Endothelial cell of umbilical vein (primary cell): ENCODE results near the gene FOLR1. TPM values are rescaled to one million over a fixed set of nuclear protein-coding genes. Genes with fewer than 3 reads are reported as not detected.

Source experiments
- BruUV-seq: library from RNA; stranded (reverse); fragments of 400-500 nt; replicated peaks from 2 replicates; lab custom pipeline; 2021; lab: Mats Ljungman, UMichigan
- CTCF ChIA-PET: fragments of 300-600, 350-600 bp; sonication (Branson Sonifier 250); formaldehyde crosslinking; loops from one replicate; lab custom pipeline; 2021; ENCODE audit warnings: antibody characterized with exemption, inconsistent platforms; lab: Charles Lee
- POLR2A ChIA-PET: fragments of 300-600, 350-600 bp; sonication (Branson Sonifier 250); formaldehyde crosslinking; loops from one replicate; lab custom pipeline; 2021; ENCODE audit warnings: antibody characterized with exemption, inconsistent platforms; lab: Charles Lee
- DNase-seq: peaks from one replicate; pipeline ENCODE4 v3.0.0-alpha.2; 2011; ENCODE audit warnings: low read depth, low spot score
- FAIRE-seq: peaks from 2 replicates; lab custom pipeline; 2011; peaks lifted over from hg19 to GRCh38; lab: Jason Lieb, UNC
- H2AFZ ChIP-seq: 2 replicates; pipeline ENCODE4 v1.6.0; 2012; ENCODE audit warnings: low read depth, low read length, control low read depth, inconsistent platforms
- H3K27ac ChIP-seq: 2 replicates; pipeline ENCODE4 v1.5.1; 2011; ENCODE audit warnings: low read depth, mild to moderate bottlenecking, control low read depth, low read length, moderate library complexity; ENCODE audit not compliant: insufficient read depth
- H3K27me3 ChIP-seq, 2 experiments: 2 replicates each; pipeline versions ENCODE4 v1.6.0 to v1.6.1; 2011; ENCODE audit warnings: low read length in 2 of 2, mixed read lengths in 1 of 2; ENCODE audit not compliant: control insufficient read depth in 2 of 2, insufficient read depth in 2 of 2
- H3K36me3 ChIP-seq, 2 experiments: 2 replicates in 1 of 2; 3 replicates in 1 of 2; pipeline ENCODE4 v1.5.1; 2011; ENCODE audit warnings: low read length in 2 of 2, mild to moderate bottlenecking in 1 of 2, moderate library complexity in 1 of 2; ENCODE audit not compliant: control insufficient read depth in 2 of 2, insufficient read depth in 2 of 2; ENCODE audit errors: extremely low read depth in 1 of 2
- H3K4me1 ChIP-seq: 3 replicates; pipeline ENCODE4 v1.5.1; 2011; ENCODE audit warnings: mild to moderate bottlenecking, low read length; ENCODE audit not compliant: control insufficient read depth, insufficient read depth; ENCODE audit errors: extremely low read depth
- H3K4me2 ChIP-seq: 2 replicates; pipeline ENCODE4 v1.6.1; 2011; ENCODE audit warnings: low read length, control low read depth, mixed read lengths; ENCODE audit not compliant: insufficient read depth
- H3K4me3 ChIP-seq, 3 experiments: fragments of 200-600 bp in 1 of 3; sonication (generic), shearing (Covaris generic) in 1 of 3; replicated peaks in 1 of 3; 2 replicates each; pipeline ENCODE4 v1.5.1; 2011 to 2016; ENCODE audit warnings: control low read depth in 3 of 3, low read length in 3 of 3, mild to moderate bottlenecking in 2 of 3, inconsistent platforms in 1 of 3, low read depth in 1 of 3, moderate library complexity in 1 of 3; ENCODE audit not compliant: insufficient read depth in 1 of 3
- H3K79me2 ChIP-seq: 2 replicates; pipeline ENCODE4 v1.6.0; 2012; ENCODE audit warnings: low read length, inconsistent platforms; ENCODE audit not compliant: control insufficient read depth, insufficient read depth
- H3K9ac ChIP-seq: replicated peaks from 2 replicates; pipeline ENCODE3; 2011; ENCODE audit warnings: low read length, control low read depth; ENCODE audit not compliant: insufficient read depth; ENCODE audit errors: extremely low read depth
- H3K9me1 ChIP-seq: replicated peaks from 3 replicates; pipeline ENCODE4 v1.6.0; 2011; ENCODE audit warnings: mild to moderate bottlenecking, low read length; ENCODE audit not compliant: control insufficient read depth, insufficient read depth; ENCODE audit errors: extremely low read depth
- H3K9me3 ChIP-seq: replicated peaks from 2 replicates; pipeline ENCODE4 v1.5.1; 2012; ENCODE audit warnings: low read length, inconsistent platforms; ENCODE audit not compliant: control insufficient read depth, insufficient read depth
- H4K20me1 ChIP-seq: replicated peaks from 2 replicates; pipeline ENCODE3; 2011; ENCODE audit warnings: mild to moderate bottlenecking, low read length; ENCODE audit not compliant: control insufficient read depth, insufficient read depth; ENCODE audit errors: extremely low read depth
- FOS ChIP-seq: IDR thresholded peaks from 2 replicates; pipeline ENCODE4 v1.6.1; 2011; ENCODE audit warnings: mild to moderate bottlenecking, low read length, moderate library complexity, borderline replicate concordance; ENCODE audit not compliant: insufficient read depth
- JUN ChIP-seq: IDR thresholded peaks from 2 replicates; pipeline ENCODE4 v1.6.1; 2011; ENCODE audit warnings: borderline replicate concordance, low read depth; ENCODE audit not compliant: insufficient read length, insufficient read depth
- MYC ChIP-seq: IDR thresholded peaks from one replicate; pipeline ENCODE4 v1.6.1; 2011; ENCODE audit warnings: mild to moderate bottlenecking, low read depth, low read length
- dilution Hi-C: fragments of 300-500 bp; cut with MboI; formaldehyde crosslinking; loops from one replicate; pipeline ENCODE4 v1.15.0; 2019; ENCODE audit warnings: low sequenced_read_pairs; ENCODE audit not compliant: extremely low pct_ligation_motif_present
- intact Hi-C: fragments of 100-400 bp; cut with micrococcal nuclease; formaldehyde crosslinking; loops from one replicate; pipeline ENCODE4 v1.10.0; 2022
- polyA plus RNA-seq, 4 experiments: library from polyadenylated mRNA; depleted of rRNA in 3 of 4; stranded (reverse) in 3 of 4; unstranded in 1 of 4; fragments of >200 nt; gene quantifications; 2 replicates each; pipeline versions ENCODE4 v1.2.1 to v1.2.3, GENCODE V29; 2011 to 2012; ENCODE audit warnings: missing spikeins in 1 of 4
- total RNA-seq: library from RNA; stranded (reverse); gene quantifications from 2 replicates; pipeline ENCODE4 v1.2.3, GENCODE V29; 2021
- TF ChIP-seq, protein P1 (sequence below): IDR thresholded peaks from 2 replicates; pipeline ENCODE4 v1.6.1; 2011; ENCODE audit not compliant: insufficient read depth, insufficient read length

The FOLR1 gene
- total and polyA plus RNA-seq, 2 donors (not counting 3 experiments of a cell fraction or from before 2014, with no cell fraction given): not detected

DNA sequence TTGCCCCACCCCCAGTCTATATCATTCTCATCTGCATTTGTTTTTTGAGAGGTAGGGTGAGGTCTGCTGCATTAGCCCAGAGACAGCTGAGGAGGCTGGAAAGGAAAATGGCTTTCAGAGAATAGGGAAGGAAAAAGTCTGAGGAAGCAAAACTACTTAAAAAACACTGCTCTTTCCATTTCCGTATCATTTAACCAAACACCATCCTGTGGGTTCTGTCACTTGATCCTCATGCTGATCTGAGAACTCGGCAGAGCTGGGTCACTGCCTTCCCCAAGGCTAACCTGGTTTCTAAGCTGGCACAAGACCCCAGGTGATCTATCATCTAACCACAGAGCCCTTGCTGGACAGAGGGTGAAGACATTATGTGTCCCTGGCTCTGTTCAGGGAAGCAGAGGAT, 25.9 kb downstream of the FOLR1 start:
- ChIA-PET POLR2A (no interaction called here), CTCF (no interaction called here)
- H3K27ac ChIP-seq: no peak overlapping the region
- no peaks in the 10 kb centered on the region for H3K9me1 ChIP-seq
- intact Hi-C loops: no loop called here
- peaks cover 26% of the 10 kb centered on the region in 2 experiments for H3K27me3 ChIP-seq
- H3K4me2 ChIP-seq: no peak overlapping the region
- H3K4me3 ChIP-seq: no peak overlapping the region
- H3K36me3 ChIP-seq: no peaks in the 10 kb centered on the region
- H4K20me1 ChIP-seq: no peaks in the 10 kb centered on the region
- no peak for DNase-seq
- no peak for FAIRE-seq
- no peaks in the 10 kb centered on the region for H3K79me2 ChIP-seq
- H2AFZ ChIP-seq: no peak overlapping the region
- no TSS peak for BruUV-seq
- no peaks in the 10 kb centered on the region for H3K9me3 ChIP-seq
- dilution Hi-C loops: no loop called here
- TF ChIP-seq JUN (no peak), FOS (no peak)
- no peak overlapping the region for H3K9ac ChIP-seq
- H3K4me1 ChIP-seq: peaks cover 3% of the 10 kb centered on the region

DNA sequence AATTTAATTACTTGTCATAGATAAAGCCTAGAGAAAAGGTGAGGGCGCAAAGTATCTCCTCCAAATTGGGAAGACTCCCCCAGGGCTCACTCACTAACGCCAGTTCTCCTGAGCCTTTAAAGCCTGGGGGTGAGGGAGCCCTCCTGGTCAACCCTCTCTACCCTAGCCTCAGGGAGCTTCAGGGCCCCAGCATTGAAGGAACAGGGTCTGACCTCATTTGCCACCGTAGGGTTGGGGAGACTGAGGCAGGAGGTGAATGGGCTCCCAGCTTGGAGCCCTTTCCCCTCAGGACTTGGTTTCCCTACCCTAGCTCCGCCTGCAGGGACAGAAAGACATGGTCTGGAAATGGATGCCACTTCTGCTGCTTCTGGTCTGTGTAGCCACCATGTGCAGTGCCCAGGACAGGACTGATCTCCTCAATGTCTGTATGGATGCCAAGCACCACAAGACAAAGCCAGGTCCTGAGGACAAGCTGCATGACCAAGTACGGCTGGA, 26.4 kb downstream of the FOLR1 start:
- peaks cover 22 to 24% of the 10 kb centered on the region in 2 experiments for H3K27me3 ChIP-seq
- intact Hi-C loops (no loop called here), dilution Hi-C loops (no loop called here)
- peaks cover 5% of the 10 kb centered on the region for H3K4me1 ChIP-seq
- H3K79me2 ChIP-seq: no peaks in the 10 kb centered on the region
- H3K9me3 ChIP-seq: no peaks in the 10 kb centered on the region
- no peak for TF ChIP-seq MYC
- TF ChIP-seq, protein P1, sequence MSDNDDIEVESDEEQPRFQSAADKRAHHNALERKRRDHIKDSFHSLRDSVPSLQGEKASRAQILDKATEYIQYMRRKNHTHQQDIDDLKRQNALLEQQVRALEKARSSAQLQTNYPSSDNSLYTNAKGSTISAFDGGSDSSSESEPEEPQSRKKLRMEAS: no peak
- CTCF ChIA-PET: no interaction called here
- H3K9me1 ChIP-seq: no peaks in the 10 kb centered on the region
- no TSS peak for BruUV-seq
- no peak overlapping the region for H3K4me2 ChIP-seq
- H2AFZ ChIP-seq: no peak overlapping the region
- H3K4me3 ChIP-seq: no peak overlapping the region
- no peak overlapping the region for H3K27ac ChIP-seq
- no peak for DNase-seq
- no peaks in the 10 kb centered on the region for H4K20me1 ChIP-seq
- H3K36me3 ChIP-seq: no peaks in the 10 kb centered on the region
- FAIRE-seq: no peak
- POLR2A ChIA-PET: no interaction called here
- H3K9ac ChIP-seq: no peak overlapping the region
